GM12872 (cell line): ENCODE results near the gene DNAAF3.

Experiments
- CTCF ChIP-seq: IDR thresholded peaks from 3 replicates; pipeline ENCODE4 v1.5.1; 2011; ENCODE audit warnings: low read depth, mild to moderate bottlenecking, low read length, moderate library complexity; ENCODE audit not compliant: insufficient read depth

DNAAF3 gene

GRCh38 chr19:55166530-55167268 is at the start of gene DNAAF3:
DNAAF3 (minus strand) TSS chr19:55166613; CDS start chr19:55166413, 200 bp downstream.
- no peak for TF ChIP-seq CTCF

DNA sequence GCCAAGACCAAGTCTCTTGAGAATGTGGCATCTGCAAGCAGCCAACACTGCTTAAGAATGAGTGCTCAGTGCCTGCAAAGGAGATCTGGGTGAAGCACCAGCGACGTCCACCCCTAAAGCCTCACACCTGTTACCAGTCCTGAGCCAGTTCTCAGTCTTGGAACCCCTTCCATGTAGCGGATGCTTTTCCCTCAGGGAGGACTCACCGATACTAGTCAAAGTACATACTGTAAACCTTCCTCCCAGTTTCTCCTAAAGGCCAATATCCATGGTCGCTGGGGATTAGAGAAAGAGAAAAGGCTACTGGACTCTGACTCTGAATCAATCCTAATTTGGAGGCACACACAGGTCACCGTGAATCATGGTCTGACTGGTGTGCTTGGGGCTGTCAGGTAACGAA is 47.1 kb upstream of the DNAAF3 start:
- no peak for TF ChIP-seq CTCF

DNA sequence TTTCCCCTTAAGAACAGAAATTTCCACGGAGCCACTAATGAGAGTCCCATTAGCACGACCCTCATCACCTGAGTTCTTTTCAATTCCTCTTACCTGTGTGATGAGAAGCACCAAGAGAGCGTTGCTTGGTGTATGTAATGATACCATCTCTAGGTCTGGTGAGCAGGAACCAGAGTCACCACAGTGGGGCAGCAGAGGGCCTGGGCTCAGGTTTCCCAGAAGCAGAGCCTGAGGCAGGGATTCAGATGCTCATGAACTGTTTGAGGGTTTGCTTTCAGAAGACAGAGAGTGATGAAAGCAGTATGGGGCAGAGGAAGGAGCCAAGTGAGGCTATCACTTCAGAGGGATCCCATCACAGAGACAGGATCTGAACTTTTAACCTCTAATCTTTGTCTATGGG is 46.0 kb upstream of the DNAAF3 start:
- peak; percentile 66 for TF ChIP-seq CTCF

DNA sequence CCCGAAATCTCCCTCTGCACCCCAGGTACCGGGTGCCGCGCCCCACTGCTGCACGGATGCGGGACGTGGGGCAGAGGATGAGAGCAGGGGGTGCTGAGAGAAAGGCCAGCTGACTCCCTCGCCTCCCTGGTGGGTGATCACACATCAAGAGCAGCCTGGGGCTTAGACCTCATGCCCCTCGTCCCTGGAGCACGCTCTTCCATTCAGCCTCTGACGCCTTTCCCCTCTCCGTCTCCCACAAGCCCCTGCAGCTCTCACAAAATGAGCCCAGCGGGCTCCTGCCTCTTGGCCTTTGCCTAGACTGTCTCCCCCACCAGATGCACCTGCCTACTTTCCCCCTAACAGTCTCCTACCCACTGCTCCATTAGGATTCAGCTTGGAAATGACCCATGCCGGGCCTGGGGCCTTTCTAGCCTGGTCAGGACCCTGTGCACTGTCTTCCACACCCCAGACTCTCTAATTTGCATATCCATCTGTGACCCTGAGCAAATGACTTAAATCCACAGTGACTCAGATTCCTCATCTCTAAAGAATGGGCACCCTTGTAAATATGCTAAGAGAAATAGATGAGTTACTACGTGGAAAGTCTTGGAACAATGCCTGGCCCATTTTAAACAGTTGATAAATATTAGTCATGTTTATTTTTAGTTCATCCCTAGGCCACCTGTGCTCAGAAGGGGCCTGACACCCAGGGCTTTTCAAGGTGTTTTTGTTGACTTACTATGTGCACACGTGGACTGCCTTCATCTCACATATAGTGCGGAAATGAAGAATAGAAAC is 43.5 kb upstream of the DNAAF3 start:
- TF ChIP-seq CTCF: no peak

GRCh38 chr19:55208880-55209692 is 42.7 kb upstream of the DNAAF3 start, which contains the start of gene PTPRH:
PTPRH (minus strand) TSS chr19:55209501; CDS start chr19:55209433, 68 bp downstream.
- no peak for TF ChIP-seq CTCF

- TF ChIP-seq CTCF: no peak
Measured at GRCh38 chr19:55206664-55207500, 40.5 kb upstream of the DNAAF3 start.
